Measurements from ENCODE around the gene CD274. TPM values are rescaled to one million over a fixed set of nuclear protein-coding genes. Genes with fewer than 3 reads are reported as not detected.
"Not testable (repeated sequence)": the region's sequence is repeated elsewhere in the genome, so short reads cannot be mapped to it uniquely, and the experiment has no call there.

The CD274 gene
- total RNA-seq, 1 experiment from 2014 or later = 0.42 TPM

DNA sequence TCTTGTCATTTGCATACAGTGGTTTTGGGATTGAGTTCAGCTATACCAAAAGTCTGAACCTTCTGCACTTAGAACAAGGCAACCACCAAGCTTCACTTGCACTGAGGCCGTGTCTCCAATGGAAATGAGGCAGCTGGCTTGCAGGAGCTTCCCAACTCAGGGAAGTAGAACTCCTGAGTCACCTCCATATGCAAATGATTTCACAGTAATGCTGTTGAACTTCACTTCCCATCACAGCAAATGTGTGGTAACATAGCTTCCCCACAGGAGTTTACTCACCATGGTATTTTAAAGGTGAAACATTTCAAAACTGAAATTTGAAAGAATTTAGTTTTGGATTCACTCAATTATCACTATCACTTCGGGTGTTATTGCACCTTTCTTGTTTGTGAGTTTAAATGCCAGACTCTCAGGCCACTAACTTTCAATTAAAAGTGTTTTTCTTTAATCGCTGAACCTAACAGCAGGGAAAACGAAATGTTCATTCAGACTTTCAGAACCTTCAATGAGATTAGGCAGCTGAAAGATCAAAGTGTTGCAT, 9.0 kb downstream of the CD274 start:
- H3K27ac Mint-ChIP-seq = no peak overlapping the region
- POLR2A ChIA-PET = no interaction called here
- peak; percentile 64 for ATAC-seq

GRCh38 chr9:5460157-5460556, 9.8 kb downstream of the CD274 start:
- Mint-ChIP-seq H3K27ac (no peak overlapping the region), H3K9me3 (no peaks in the 10 kb centered on the region), H3K36me3 (no peaks in the 10 kb centered on the region), H3K27me3 (ENCODE audit: low read depth) (no peaks in the 10 kb centered on the region), H3K4me1 (peaks cover 9% of the 10 kb centered on the region), H3K4me3 (no peak overlapping the region)
- TF ChIP-seq SMAD3 (CRISPR knock-in tag; IDR thresholded peaks at IDR 0.05; ENCODE audit: borderline replicate concordance) (no peak), MLX (CRISPR knock-in tag; IDR thresholded peaks at IDR 0.05) (no peak), ZSCAN18 (CRISPR knock-in tag; IDR thresholded peaks at IDR 0.05) (no peak), MXD4 (CRISPR knock-in tag; IDR thresholded peaks at IDR 0.05; ENCODE audit: borderline replicate concordance) (no peak), HMGA2 (CRISPR knock-in tag; IDR thresholded peaks at IDR 0.05) (no peak)
- DNase-seq (ENCODE audit: low spot score) = no peak
- CTCF ChIA-PET = no interaction called here
- POLR2A ChIA-PET = no interaction called here
- ATAC-seq = no peak

More for the DNA sequence above, 9.0 kb downstream of the CD274 start:
- peaks cover 9% of the 10 kb centered on the region for H3K4me1 Mint-ChIP-seq
- no peak for DNase-seq (ENCODE audit: low spot score)
- no peaks in the 10 kb centered on the region for H3K27me3 Mint-ChIP-seq (ENCODE audit: low read depth)
- H3K9me3 Mint-ChIP-seq = no peaks in the 10 kb centered on the region
- CTCF ChIA-PET = interaction anchor here (0.5 to 1.4 kb wide), 2 partner anchors 9 to 1775 kb away, joined by 4 to 7 read pairs; partner anchors contain the start of gene CD274
- no peak for TF ChIP-seq MXD4 (CRISPR knock-in tag; IDR thresholded peaks at IDR 0.05; ENCODE audit: borderline replicate concordance)
- TF ChIP-seq, protein P1, sequence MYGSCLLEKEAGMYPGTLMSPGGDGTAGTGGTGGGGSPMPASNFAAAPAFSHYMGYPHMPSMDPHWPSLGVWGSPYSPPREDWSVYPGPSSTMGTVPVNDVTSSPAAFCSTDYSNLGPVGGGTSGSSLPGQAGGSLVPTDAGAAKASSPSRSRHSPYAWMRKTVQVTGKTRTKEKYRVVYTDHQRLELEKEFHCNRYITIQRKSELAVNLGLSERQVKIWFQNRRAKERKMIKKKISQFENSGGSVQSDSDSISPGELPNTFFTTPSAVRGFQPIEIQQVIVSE (CRISPR knock-in tag; IDR thresholded peaks at IDR 0.05; ENCODE audit: borderline replicate concordance) = no peak
- no peak for TF ChIP-seq ESRRA (CRISPR knock-in tag; IDR thresholded peaks at IDR 0.05; ENCODE audit: borderline replicate concordance)
- TF ChIP-seq ZBTB21 (CRISPR knock-in tag; IDR thresholded peaks at IDR 0.05; ENCODE audit: borderline replicate concordance) = no peak
- no peak for TF ChIP-seq ZNF396 (CRISPR knock-in tag; IDR thresholded peaks at IDR 0.05; ENCODE audit: borderline replicate concordance)
- no peak for TF ChIP-seq ATF2 (CRISPR knock-in tag; IDR thresholded peaks at IDR 0.05; ENCODE audit: borderline replicate concordance, low read depth)
- TF ChIP-seq USF2 (CRISPR knock-in tag; IDR thresholded peaks at IDR 0.05) = no peak
- TF ChIP-seq TP53 (CRISPR knock-in tag; IDR thresholded peaks at IDR 0.05) = no peak
- TF ChIP-seq NR1H2 (CRISPR knock-in tag; IDR thresholded peaks at IDR 0.05) = no peak
- no peak for TF ChIP-seq ZNF671 (CRISPR knock-in tag; IDR thresholded peaks at IDR 0.05)
- TF ChIP-seq JUN (CRISPR knock-in tag; IDR thresholded peaks at IDR 0.05) = no peak
- no peak for TF ChIP-seq ZNF317 (CRISPR knock-in tag; IDR thresholded peaks at IDR 0.05; ENCODE audit: borderline replicate concordance, low read depth)
- no peak overlapping the region for H3K4me3 Mint-ChIP-seq
- H3K36me3 Mint-ChIP-seq = no peaks in the 10 kb centered on the region

GRCh38 chr9:5464831-5465330, 14.5 kb downstream of the CD274 start:
- H3K4me1 Mint-ChIP-seq; H3K9me3 Mint-ChIP-seq; H3K36me3 Mint-ChIP-seq; DNase-seq (ENCODE audit: low spot score); POLR2A ChIA-PET; H3K27me3 Mint-ChIP-seq (ENCODE audit: low read depth); H3K27ac Mint-ChIP-seq; H3K4me3 Mint-ChIP-seq; ATAC-seq: not testable (repeated sequence)
- CTCF ChIA-PET = interaction anchor here (1.2 kb wide), 1 partner anchor 14 kb away, joined by 3 read pairs; the partner anchor contains the start of gene CD274

Data from WTC11 (cell line).